Fibroblast of mammary gland (primary cell): ENCODE data around the gene TFF2.

Source experiments
- DNase-seq: peaks from one replicate; pipeline ENCODE4 v3.0.0-alpha.2; 2010; ENCODE audit warnings: low read depth
- H3K4me3 ChIP-seq: 2 replicates; pipeline ENCODE4 v1.5.1; 2011; ENCODE audit warnings: low read depth, mild to moderate bottlenecking, low read length, moderate library complexity; ENCODE audit not compliant: control insufficient read depth
- CTCF ChIP-seq: conservative IDR thresholded peaks from 2 replicates; pipeline ENCODE4 v1.5.1; 2011; ENCODE audit warnings: low read depth, low read length, inconsistent platforms; ENCODE audit not compliant: control insufficient read depth, insufficient read depth

Gene TFF2

GRCh38 chr21:42356650-42357049, 5.9 kb upstream of the TFF2 start:
- no peak for TF ChIP-seq CTCF
- no peak for DNase-seq
- H3K4me3 ChIP-seq, result no peak overlapping the region

GRCh38 chr21:42356046-42356445, 5.3 kb upstream of the TFF2 start:
- no peak for DNase-seq
- no peak for TF ChIP-seq CTCF
- no peak overlapping the region for H3K4me3 ChIP-seq

- H3K4me3 ChIP-seq, result no peak overlapping the region
- DNase-seq, result no peak
- no peak for TF ChIP-seq CTCF
Measured at GRCh38 chr21:42353623-42354022, 2.8 kb upstream of the TFF2 start.

GRCh38 chr21:42352441-42353095, 1.8 kb upstream of the TFF2 start:
- no peak for TF ChIP-seq CTCF
- no peak for DNase-seq
- H3K4me3 ChIP-seq, result no peak overlapping the region

- no peak for DNase-seq
- TF ChIP-seq CTCF, result no peak
- no peak overlapping the region for H3K4me3 ChIP-seq
Measured at GRCh38 chr21:42351626-42352440, 1.0 kb upstream of the TFF2 start.

- no peak for DNase-seq
- TF ChIP-seq CTCF, result no peak
- no peak overlapping the region for H3K4me3 ChIP-seq
Measured at GRCh38 chr21:42350318-42350910, 380 bp downstream of the TFF2 start.
